Esophagus squamous epithelium (tissue), 5 donors: ENCODE results near the gene NRCAM. TPM values are rescaled to one million over a fixed set of nuclear protein-coding genes. Genes with fewer than 3 reads are reported as not detected.
A peak's percentile ranks its signal among the peaks of the same experiment; 100 is the strongest.

Experiments used
- DNase-seq: peaks from one replicate; lab custom pipeline; 2025; lab: John Stamatoyannopoulos, UW
- H3K27ac ChIP-seq, 4 donors: fragments of 200-600 bp; sonication (generic); one replicate each; pipeline ENCODE4 v1.5.1; 2016 to 2019; ENCODE audit warnings: mild to moderate bottlenecking in 1 of 4
- H3K27me3 ChIP-seq, 4 donors: fragments of 200-600 bp; sonication (generic); 1 replicate in 3 of 4; 2 replicates in 1 of 4; pipeline versions ENCODE4 v1.5.1 to v1.6.0; 2017 to 2021; ENCODE audit warnings: antibody characterized with exemption in 1 of 4
- H3K36me3 ChIP-seq, 3 donors: fragments of 200-600 bp; sonication (generic); one replicate each; pipeline ENCODE4 v1.5.1; 2016 to 2019
- H3K4me1 ChIP-seq, 3 donors: fragments of 200-600 bp; sonication (generic); one replicate each; pipeline ENCODE4 v1.5.1; 2017 to 2019
- H3K4me3 ChIP-seq, 4 donors: fragments of 200-600 bp; sonication (generic); 1 replicate in 3 of 4; 2 replicates in 1 of 4; pipeline ENCODE4 v1.5.1; 2016 to 2019; ENCODE audit warnings: mild to moderate bottlenecking in 2 of 4, moderate library complexity in 1 of 4
- H3K9me3 ChIP-seq, 3 donors: fragments of 200-600 bp; sonication (generic); one replicate each; pipeline ENCODE4 v1.5.1; 2016 to 2019
- CTCF ChIP-seq, 6 experiments: fragments of 450-650 bp in 4 of 6; fragments of 200-600 bp in 2 of 6; sonication (generic) in 2 of 6; IDR thresholded peaks; one replicate each; pipeline ENCODE4 v1.5.1; 2016 to 2019; ENCODE audit warnings: antibody characterized with exemption in 6 of 6, mild to moderate bottlenecking in 4 of 6, moderate library complexity in 4 of 6
- POLR2A ChIP-seq, 4 donors: fragments of 450-650 bp; IDR thresholded peaks; one replicate each; pipeline ENCODE4 v1.6.1; 2017; ENCODE audit warnings: antibody characterized with exemption in 4 of 4, mild to moderate bottlenecking in 4 of 4, moderate library complexity in 3 of 4
- WGBS, 2 donors: methylation state at CpG; one replicate each; pipeline ENCODE4 v1.1.5; 2018; 5-methylcytosine and 5-hydroxymethylcytosine counted together
- intact Hi-C: fragments of 100-400 bp; cut with DNase I; formaldehyde crosslinking; loops from one replicate; pipeline ENCODE4 v1.15.0; 2022
- total RNA-seq, 4 donors: library from RNA; depleted of rRNA; stranded (reverse); fragments of >200 nt; gene quantifications; one replicate each; pipeline ENCODE4 v1.1.0, GENCODE V29; 2016
- donor health status: DM: yes; HTN: yes; CAD: no.

NRCAM gene
- total RNA-seq, 4 donors from 2014 or later, result 1.5 to 9.8 (median 6.3) TPM; not detected in 1

- H3K9me3 ChIP-seq, result no peaks in the 10 kb centered on the region
- TF ChIP-seq CTCF (IDR thresholded peaks at IDR 0.05) (no peak), POLR2A (IDR thresholded peaks at IDR 0.05) (no peak)
- peaks cover 0 to 3% (median 0%) of the 10 kb centered on the region in 4 donors for H3K27me3 ChIP-seq
- H3K36me3 ChIP-seq, result no peaks in the 10 kb centered on the region
- WGBS, 2 donors, result 88 to 90% methylated on average over 6 of the region's 6 CpGs
- peaks cover 3 to 32% (median 6%) of the 10 kb centered on the region in 3 donors for H3K4me1 ChIP-seq
- intact Hi-C loops, result no loop called here
- H3K27ac ChIP-seq, result no peak overlapping the region
- no peak for DNase-seq
- H3K4me3 ChIP-seq, result no peak overlapping the region
These were observed 312.4 kb downstream of the NRCAM start for GRCh38 chr7:108143658-108144420.

- no peak for DNase-seq
- Histone ChIP-seq H3K36me3 (no peaks in the 10 kb centered on the region), H3K27ac (no peak overlapping the region), H3K4me1 (peaks cover 3 to 40% (median 6%) of the 10 kb centered on the region in 3 donors), H3K4me3 (no peak overlapping the region), H3K9me3 (no peaks in the 10 kb centered on the region), H3K27me3 (peaks cover 0 to 3% (median 0%) of the 10 kb centered on the region in 4 donors)
- intact Hi-C loops, result no loop called here
- no peak for TF ChIP-seq POLR2A (IDR thresholded peaks at IDR 0.05)
- TF ChIP-seq CTCF (IDR thresholded peaks at IDR 0.05), result no peak
- 89 to 94% methylated on average over 6 of the region's 6 CpGs for WGBS, 2 donors
These were observed 313.5 kb downstream of the NRCAM start for GRCh38 chr7:108142675-108143259.

- peaks cover 0 to 3% (median 0%) of the 10 kb centered on the region in 4 donors for H3K27me3 ChIP-seq
- H3K4me1 ChIP-seq, result peaks cover 3 to 40% (median 6%) of the 10 kb centered on the region in 3 donors
- no peaks in the 10 kb centered on the region for H3K9me3 ChIP-seq
- DNase-seq, result no peak
- no peaks in the 10 kb centered on the region for H3K36me3 ChIP-seq
- no peak for TF ChIP-seq POLR2A (IDR thresholded peaks at IDR 0.05)
- no peak for TF ChIP-seq CTCF (IDR thresholded peaks at IDR 0.05)
- WGBS, 2 donors, result 93 to 94% methylated on average over 4 of the region's 4 CpGs
- intact Hi-C loops, result no loop called here
- H3K27ac ChIP-seq, result no peak overlapping the region
- H3K4me3 ChIP-seq, result no peak overlapping the region
These were observed 314.1 kb downstream of the NRCAM start for GRCh38 chr7:108142180-108142579.

GRCh38 chr7:108140671-108141070 is 315.6 kb downstream of the NRCAM start:
- peaks cover 0 to 3% (median 0%) of the 10 kb centered on the region in 4 donors for H3K27me3 ChIP-seq
- intact Hi-C loops, result no loop called here
- H3K4me1 ChIP-seq, result peaks cover 0 to 32% (median 2%) of the 10 kb centered on the region in 3 donors
- no peak overlapping the region for H3K4me3 ChIP-seq
- no peaks in the 10 kb centered on the region for H3K36me3 ChIP-seq
- TF ChIP-seq POLR2A (IDR thresholded peaks at IDR 0.05) (no peak), CTCF (IDR thresholded peaks at IDR 0.05) (no peak)
- no peaks in the 10 kb centered on the region for H3K9me3 ChIP-seq
- DNase-seq, result no peak
- peak overlapping the region in 1 of 4 donors; percentile 1 for H3K27ac ChIP-seq

GRCh38 chr7:108138911-108139310 is 317.3 kb downstream of the NRCAM start:
- no peaks in the 10 kb centered on the region for H3K36me3 ChIP-seq
- H3K4me3 ChIP-seq, result no peak overlapping the region
- H3K27me3 ChIP-seq, result peaks cover 0 to under 1% (median 0%) of the 10 kb centered on the region in 4 donors
- DNase-seq, result no peak
- intact Hi-C loops, result loop anchor here (10.0 kb wide), 1 partner anchor 254 kb away; no protein-coding TSS in a partner anchor
- H3K27ac ChIP-seq, result no peak overlapping the region
- H3K4me1 ChIP-seq, result peaks cover 0 to 33% (median 0%) of the 10 kb centered on the region in 3 donors
- no peak for TF ChIP-seq POLR2A (IDR thresholded peaks at IDR 0.05)
- no peaks in the 10 kb centered on the region for H3K9me3 ChIP-seq
